HFFc6 (cell line): ENCODE data around the gene CEP120. TPM values are rescaled to one million over a fixed set of nuclear protein-coding genes. Genes with fewer than 3 reads are reported as not detected.
A peak's percentile ranks its signal among the peaks of the same experiment; 100 is the strongest.

Experiments used
- DNase-seq: peaks from one replicate; pipeline ENCODE4 v3.0.0-alpha.2; 2018
- H3K27ac Mint-ChIP-seq: 2 replicates; pipeline ENCODE4 v1.8.0; 2020; ENCODE audit warnings: mild to moderate bottlenecking, mixed read lengths
- H3K27me3 Mint-ChIP-seq: 2 replicates; pipeline ENCODE4 v1.8.0; 2021; ENCODE audit warnings: mild to moderate bottlenecking, moderate library complexity, mixed read lengths; ENCODE audit not compliant: insufficient read depth
- H3K36me3 Mint-ChIP-seq: 2 replicates; pipeline ENCODE4 v1.8.0; 2021; ENCODE audit warnings: low read depth, mixed read lengths
- H3K4me1 Mint-ChIP-seq: 2 replicates; pipeline ENCODE4 v1.8.0; 2020; ENCODE audit warnings: low read depth, mixed read lengths
- H3K4me3 Mint-ChIP-seq: 2 replicates; pipeline ENCODE4 v1.8.0; 2020; ENCODE audit warnings: mild to moderate bottlenecking, moderate library complexity, mixed read lengths
- H3K9me3 Mint-ChIP-seq: 2 replicates; pipeline ENCODE4 v1.8.0; 2020; ENCODE audit warnings: mild to moderate bottlenecking, mixed read lengths
- total RNA-seq, 6 experiments: library from RNA; stranded (reverse); fragmentation: NEBNext Ultra II Directional; extraction: Animal tissue kit (Norgen Biotek cat#: 25700); gene quantifications; 2 replicates in 1 of 6; 3 replicates in 5 of 6; pipeline ENCODE4 v1.2.3, GENCODE V29; 2021
- TF ChIP-seq, protein P1 (sequence below): fragments of 200-600 bp; sonication (generic); IDR thresholded peaks from 2 replicates; pipeline ENCODE4 v1.5.0; 2021; ENCODE audit warnings: antibody characterized with exemption, mild to moderate bottlenecking

The CEP120 gene
- total RNA-seq, 6 experiments from 2014 or later = 10.0 to 14.7 (median 12.7) TPM

DNA sequence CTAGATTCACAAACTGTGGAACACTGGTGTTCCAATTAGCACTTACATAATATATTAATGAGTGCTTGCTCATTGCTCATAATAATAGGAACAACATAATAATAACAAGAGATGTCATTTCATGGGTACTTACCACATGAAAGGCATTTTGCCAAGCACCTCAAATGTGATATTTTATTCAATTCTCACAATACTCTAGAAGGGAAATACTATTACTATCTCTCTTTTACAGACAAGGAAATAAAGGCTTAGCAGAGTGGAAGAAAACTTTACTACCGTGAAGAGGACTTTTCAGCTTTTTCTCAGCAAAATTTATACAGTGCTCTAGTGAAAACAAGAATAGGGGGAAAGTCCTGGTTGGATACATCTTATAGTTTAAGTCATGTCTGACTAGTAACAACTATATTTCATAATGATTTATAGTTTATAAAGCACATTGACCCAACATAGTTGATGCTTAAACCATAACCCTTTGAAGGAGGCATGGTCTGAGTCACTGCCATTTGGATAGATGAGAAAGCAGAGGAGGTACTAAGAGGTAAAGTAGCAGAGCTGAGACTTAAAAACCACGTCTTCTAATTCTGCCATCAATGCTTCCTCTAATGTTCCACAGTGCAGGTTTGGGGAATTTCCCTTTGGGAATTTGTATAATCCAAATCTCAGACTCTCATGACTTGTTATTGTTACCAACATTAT, 124.7 kb downstream of the CEP120 start:
- H3K4me3 Mint-ChIP-seq = no peak overlapping the region
- H3K4me1 Mint-ChIP-seq = no peaks in the 10 kb centered on the region
- peaks cover 7% of the 10 kb centered on the region; the same call in 1 of the 2 replicates for H3K27me3 Mint-ChIP-seq
- no peak overlapping the region for H3K27ac Mint-ChIP-seq
- H3K36me3 Mint-ChIP-seq = no peaks in the 10 kb centered on the region
- TF ChIP-seq, protein P1, sequence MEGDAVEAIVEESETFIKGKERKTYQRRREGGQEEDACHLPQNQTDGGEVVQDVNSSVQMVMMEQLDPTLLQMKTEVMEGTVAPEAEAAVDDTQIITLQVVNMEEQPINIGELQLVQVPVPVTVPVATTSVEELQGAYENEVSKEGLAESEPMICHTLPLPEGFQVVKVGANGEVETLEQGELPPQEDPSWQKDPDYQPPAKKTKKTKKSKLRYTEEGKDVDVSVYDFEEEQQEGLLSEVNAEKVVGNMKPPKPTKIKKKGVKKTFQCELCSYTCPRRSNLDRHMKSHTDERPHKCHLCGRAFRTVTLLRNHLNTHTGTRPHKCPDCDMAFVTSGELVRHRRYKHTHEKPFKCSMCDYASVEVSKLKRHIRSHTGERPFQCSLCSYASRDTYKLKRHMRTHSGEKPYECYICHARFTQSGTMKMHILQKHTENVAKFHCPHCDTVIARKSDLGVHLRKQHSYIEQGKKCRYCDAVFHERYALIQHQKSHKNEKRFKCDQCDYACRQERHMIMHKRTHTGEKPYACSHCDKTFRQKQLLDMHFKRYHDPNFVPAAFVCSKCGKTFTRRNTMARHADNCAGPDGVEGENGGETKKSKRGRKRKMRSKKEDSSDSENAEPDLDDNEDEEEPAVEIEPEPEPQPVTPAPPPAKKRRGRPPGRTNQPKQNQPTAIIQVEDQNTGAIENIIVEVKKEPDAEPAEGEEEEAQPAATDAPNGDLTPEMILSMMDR = no peak
- peaks cover 3% of the 10 kb centered on the region; the same call in 1 of the 2 replicates for H3K9me3 Mint-ChIP-seq
- no peak for DNase-seq

DNA sequence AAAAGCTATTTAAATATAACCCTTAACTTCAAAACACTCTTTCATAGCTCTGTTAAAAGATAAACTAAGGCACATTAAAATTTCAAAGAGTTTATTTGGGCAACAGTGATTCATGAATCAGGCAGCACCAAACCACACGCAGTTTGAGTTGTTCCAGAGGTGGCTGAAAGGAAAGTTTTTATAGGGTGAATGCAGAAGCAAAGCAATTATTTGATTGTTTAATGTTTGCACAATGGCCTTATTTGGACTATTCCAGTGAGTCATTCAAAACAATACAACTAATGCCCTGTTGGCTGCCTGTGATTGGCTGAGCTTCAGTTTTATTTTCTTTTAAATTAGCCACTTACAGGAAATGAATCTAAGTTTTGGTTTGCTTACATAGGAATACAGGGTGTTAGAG, 125.3 kb downstream of the CEP120 start:
- no peak overlapping the region for H3K4me3 Mint-ChIP-seq
- peak; percentile 8 for DNase-seq
- H3K36me3 Mint-ChIP-seq = no peaks in the 10 kb centered on the region
- TF ChIP-seq, protein P1 = no peak
- no peak overlapping the region for H3K27ac Mint-ChIP-seq
- no peaks in the 10 kb centered on the region for H3K4me1 Mint-ChIP-seq
- peaks cover 3% of the 10 kb centered on the region; the same call in 1 of the 2 replicates for H3K9me3 Mint-ChIP-seq
- H3K27me3 Mint-ChIP-seq = peaks cover 7% of the 10 kb centered on the region; the same call in 1 of the 2 replicates

DNA sequence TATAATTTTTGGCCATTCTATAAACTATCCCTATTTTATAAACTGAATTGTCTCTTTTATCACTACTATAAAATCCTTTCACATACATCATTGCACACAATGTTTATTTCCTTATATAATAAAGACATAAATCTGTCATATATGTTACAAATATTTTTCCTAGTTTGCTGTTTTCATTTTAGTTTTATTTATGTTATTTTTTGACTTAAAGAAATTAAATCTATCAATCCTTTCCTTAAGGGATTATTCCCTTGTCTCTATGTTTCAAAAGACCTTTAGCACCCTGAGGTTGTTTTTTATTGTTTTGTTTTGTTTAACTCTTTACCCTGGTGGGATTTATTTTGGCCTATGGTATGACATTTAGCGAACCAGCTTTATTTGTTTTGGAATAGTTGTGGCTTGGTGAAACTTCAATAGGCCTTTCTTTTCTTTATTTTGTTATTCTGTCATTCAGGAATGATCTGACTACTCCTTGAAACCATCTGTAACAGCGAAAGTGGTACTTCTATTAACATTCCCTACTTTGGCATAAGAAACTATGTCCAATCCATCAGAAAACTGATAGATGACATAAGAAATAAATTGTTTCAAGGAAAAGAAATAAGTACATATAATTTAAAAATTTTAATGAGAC, 125.9 kb downstream of the CEP120 start:
- no peaks in the 10 kb centered on the region for H3K4me1 Mint-ChIP-seq
- H3K36me3 Mint-ChIP-seq = no peaks in the 10 kb centered on the region
- no peak overlapping the region for H3K27ac Mint-ChIP-seq
- peaks cover 7% of the 10 kb centered on the region; the same call in 1 of the 2 replicates for H3K27me3 Mint-ChIP-seq
- no peak for DNase-seq
- no peak overlapping the region for H3K4me3 Mint-ChIP-seq
- TF ChIP-seq, protein P1 = no peak
- peaks cover 3% of the 10 kb centered on the region; the same call in 1 of the 2 replicates for H3K9me3 Mint-ChIP-seq

Other genes starting within 250 kb of the CEP120 start
- 10 to 100 TPM; 28.9 to 40.0 (median 33.3) TPM for gene CSNK1G3, start 88.8 kb upstream of the CEP120 start, total RNA-seq